Measurements from ENCODE around the gene SERINC2.

- TF ChIP-seq, protein P1, sequence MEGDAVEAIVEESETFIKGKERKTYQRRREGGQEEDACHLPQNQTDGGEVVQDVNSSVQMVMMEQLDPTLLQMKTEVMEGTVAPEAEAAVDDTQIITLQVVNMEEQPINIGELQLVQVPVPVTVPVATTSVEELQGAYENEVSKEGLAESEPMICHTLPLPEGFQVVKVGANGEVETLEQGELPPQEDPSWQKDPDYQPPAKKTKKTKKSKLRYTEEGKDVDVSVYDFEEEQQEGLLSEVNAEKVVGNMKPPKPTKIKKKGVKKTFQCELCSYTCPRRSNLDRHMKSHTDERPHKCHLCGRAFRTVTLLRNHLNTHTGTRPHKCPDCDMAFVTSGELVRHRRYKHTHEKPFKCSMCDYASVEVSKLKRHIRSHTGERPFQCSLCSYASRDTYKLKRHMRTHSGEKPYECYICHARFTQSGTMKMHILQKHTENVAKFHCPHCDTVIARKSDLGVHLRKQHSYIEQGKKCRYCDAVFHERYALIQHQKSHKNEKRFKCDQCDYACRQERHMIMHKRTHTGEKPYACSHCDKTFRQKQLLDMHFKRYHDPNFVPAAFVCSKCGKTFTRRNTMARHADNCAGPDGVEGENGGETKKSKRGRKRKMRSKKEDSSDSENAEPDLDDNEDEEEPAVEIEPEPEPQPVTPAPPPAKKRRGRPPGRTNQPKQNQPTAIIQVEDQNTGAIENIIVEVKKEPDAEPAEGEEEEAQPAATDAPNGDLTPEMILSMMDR (IDR thresholded peaks at IDR 0.05; ENCODE audit: low read length): peak; percentile 92
- no peak for TF ChIP-seq EZH2phosphoT487 (IDR thresholded peaks at IDR 0.05; ENCODE audit: low read length)
Measured at GRCh38 chr1:31422505-31423319, 9.7 kb downstream of the SERINC2 start.
